AG09319 (cell line): ENCODE data around the gene PDE4D.

Source experiments
- DNase-seq: peaks from one replicate; pipeline ENCODE4 v3.0.0-alpha.2; 2010; ENCODE audit warnings: low read depth; ENCODE audit errors: extremely low read depth
- CTCF ChIP-seq: IDR thresholded peaks from 2 replicates; pipeline ENCODE4 v1.5.1; 2011; ENCODE audit warnings: low read depth, mild to moderate bottlenecking, inconsistent platforms, low read length, moderate library complexity

PDE4D gene

GRCh38 chr5:59330680-59331079 is 562.8 kb downstream of the PDE4D start:
- TF ChIP-seq CTCF = no peak
- no peak for DNase-seq

- no peak for DNase-seq
These were observed 564.7 kb downstream of the PDE4D start for GRCh38 chr5:59328709-59329296.

GRCh38 chr5:59327191-59327980 is 566.1 kb downstream of the PDE4D start:
- no peak for TF ChIP-seq CTCF
- DNase-seq = no peak

More at GRCh38 chr5:59328709-59329296, 564.7 kb downstream of the PDE4D start:
- no peak for TF ChIP-seq CTCF

- DNase-seq = no peak
- no peak for TF ChIP-seq CTCF
These were observed 566.9 kb downstream of the PDE4D start for GRCh38 chr5:59326596-59326995.

GRCh38 chr5:59325070-59325469 is 568.5 kb downstream of the PDE4D start:
- no peak for TF ChIP-seq CTCF
- DNase-seq = no peak

GRCh38 chr5:59322894-59323293 is 570.6 kb downstream of the PDE4D start:
- TF ChIP-seq CTCF = no peak
- DNase-seq = no peak

GRCh38 chr5:59322058-59322457 is 571.5 kb downstream of the PDE4D start:
- DNase-seq = no peak
- no peak for TF ChIP-seq CTCF
